Measurements from ENCODE around the gene LRP2. TPM values are rescaled to one million over a fixed set of nuclear protein-coding genes. Genes with fewer than 3 reads are reported as not detected.
A peak's percentile ranks its signal among the peaks of the same experiment; 100 is the strongest.

LRP2 gene
- total RNA-seq, 1 donor from 2014 or later, result 1.00 TPM

- Mint-ChIP-seq H3K36me3 (ENCODE audit: low read depth, unreplicated experiment) (no peaks in the 10 kb centered on the region), H3K9me3 (ENCODE audit: unreplicated experiment) (no peaks in the 10 kb centered on the region), H3K27me3 (ENCODE audit: low read depth, unreplicated experiment) (no peaks in the 10 kb centered on the region), H3K4me3 (ENCODE audit: unreplicated experiment) (no peak overlapping the region), H3K27ac (ENCODE audit: unreplicated experiment) (no peak overlapping the region), H3K4me1 (ENCODE audit: low read depth, unreplicated experiment) (no peaks in the 10 kb centered on the region)
- Histone ChIP-seq H2AFZ (ENCODE audit: low read depth, low read length) (no peak overlapping the region), H3K27me3 (ENCODE audit: insufficient read depth, low read length) (no peaks in the 10 kb centered on the region), H3K4me1 (ENCODE audit: insufficient read depth, low read length) (no peaks in the 10 kb centered on the region), H3K4me3 (ENCODE audit: insufficient read depth, low read depth, low read length) (no peak overlapping the region), H3K27ac (ENCODE audit: low read depth, low read length) (no peak overlapping the region), H3K4me2 (ENCODE audit: low read length) (no peak overlapping the region), H3K9ac (ENCODE audit: low read length) (no peak overlapping the region), H3K79me2 (ENCODE audit: insufficient read depth, low read length) (no peaks in the 10 kb centered on the region), H4K20me1 (ENCODE audit: insufficient read depth, low read length) (no peaks in the 10 kb centered on the region), H3K36me3 (ENCODE audit: insufficient read depth, low read length) (no peaks in the 10 kb centered on the region), H3K9me3 (ENCODE audit: insufficient read depth, low read depth, low read length) (no peaks in the 10 kb centered on the region)
- no peak for DNase-seq (ENCODE audit: low read depth)
- TF ChIP-seq EZH2 (IDR thresholded peaks at IDR 0.05; ENCODE audit: insufficient read depth, low read length), result no peak
- TF ChIP-seq CTCF (IDR thresholded peaks at IDR 0.05; ENCODE audit: insufficient read depth, low read depth, low read length), result no peak
- no peak for FAIRE-seq
Observed at GRCh38 chr2:169225233-169225750, 137.0 kb downstream of the LRP2 start.

DNA sequence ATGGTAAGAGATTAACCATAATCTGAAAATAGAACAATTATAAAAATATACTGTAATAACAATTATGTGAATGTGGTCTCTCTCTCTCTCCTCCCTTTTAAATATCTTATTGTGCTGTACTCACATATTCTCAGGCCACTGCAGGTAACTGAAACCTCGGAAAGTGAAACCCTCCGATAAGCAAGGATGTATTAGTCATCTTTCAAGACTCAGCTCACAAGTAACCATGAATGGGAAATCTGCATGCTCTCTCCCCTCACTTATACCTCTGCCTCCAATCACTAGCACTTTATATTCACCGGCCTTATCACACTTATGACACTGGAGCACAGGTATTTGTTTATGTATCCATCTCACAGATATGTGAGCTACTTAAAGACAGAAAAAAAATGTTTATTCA, 139.7 kb downstream of the LRP2 start:
- Histone ChIP-seq H3K79me2 (ENCODE audit: insufficient read depth, low read length) (no peaks in the 10 kb centered on the region), H4K20me1 (ENCODE audit: insufficient read depth, low read length) (no peaks in the 10 kb centered on the region), H3K4me3 (ENCODE audit: insufficient read depth, low read depth, low read length) (no peak overlapping the region), H3K9me3 (ENCODE audit: insufficient read depth, low read depth, low read length) (no peaks in the 10 kb centered on the region), H3K36me3 (ENCODE audit: insufficient read depth, low read length) (no peaks in the 10 kb centered on the region), H3K27me3 (ENCODE audit: insufficient read depth, low read length) (no peaks in the 10 kb centered on the region), H3K9ac (ENCODE audit: low read length) (no peak overlapping the region), H3K4me1 (ENCODE audit: insufficient read depth, low read length) (no peaks in the 10 kb centered on the region), H3K4me2 (ENCODE audit: low read length) (no peak overlapping the region), H2AFZ (ENCODE audit: low read depth, low read length) (no peak overlapping the region), H3K27ac (ENCODE audit: low read depth, low read length) (no peak overlapping the region)
- Mint-ChIP-seq H3K27ac (ENCODE audit: unreplicated experiment) (no peak overlapping the region), H3K9me3 (ENCODE audit: unreplicated experiment) (no peaks in the 10 kb centered on the region), H3K4me3 (ENCODE audit: unreplicated experiment) (no peak overlapping the region), H3K36me3 (ENCODE audit: low read depth, unreplicated experiment) (no peaks in the 10 kb centered on the region), H3K4me1 (ENCODE audit: low read depth, unreplicated experiment) (no peaks in the 10 kb centered on the region), H3K27me3 (ENCODE audit: low read depth, unreplicated experiment) (no peaks in the 10 kb centered on the region)
- FAIRE-seq (no peak), DNase-seq (ENCODE audit: low read depth) (no peak)
- TF ChIP-seq EZH2 (IDR thresholded peaks at IDR 0.05; ENCODE audit: insufficient read depth, low read length), result no peak

- Histone ChIP-seq H2AFZ (ENCODE audit: low read depth, low read length) (no peak overlapping the region), H3K4me2 (ENCODE audit: low read length) (no peak overlapping the region), H4K20me1 (ENCODE audit: insufficient read depth, low read length) (no peaks in the 10 kb centered on the region), H3K4me1 (ENCODE audit: insufficient read depth, low read length) (no peaks in the 10 kb centered on the region), H3K27ac (ENCODE audit: low read depth, low read length) (no peak overlapping the region), H3K79me2 (ENCODE audit: insufficient read depth, low read length) (no peaks in the 10 kb centered on the region), H3K9me3 (ENCODE audit: insufficient read depth, low read depth, low read length) (no peaks in the 10 kb centered on the region), H3K36me3 (ENCODE audit: insufficient read depth, low read length) (no peaks in the 10 kb centered on the region), H3K9ac (ENCODE audit: low read length) (no peak overlapping the region), H3K4me3 (ENCODE audit: insufficient read depth, low read depth, low read length) (no peak overlapping the region), H3K27me3 (ENCODE audit: insufficient read depth, low read length) (no peaks in the 10 kb centered on the region)
- no peaks in the 10 kb centered on the region for H3K4me1 Mint-ChIP-seq (ENCODE audit: low read depth, unreplicated experiment)
- H3K27me3 Mint-ChIP-seq (ENCODE audit: low read depth, unreplicated experiment), result no peaks in the 10 kb centered on the region
- FAIRE-seq (no peak), DNase-seq (ENCODE audit: low read depth) (peak; percentile 8)
- no peak overlapping the region for H3K4me3 Mint-ChIP-seq (ENCODE audit: unreplicated experiment)
- no peaks in the 10 kb centered on the region for H3K9me3 Mint-ChIP-seq (ENCODE audit: unreplicated experiment)
- no peak overlapping the region for H3K27ac Mint-ChIP-seq (ENCODE audit: unreplicated experiment)
- H3K36me3 Mint-ChIP-seq (ENCODE audit: low read depth, unreplicated experiment), result no peaks in the 10 kb centered on the region
- TF ChIP-seq EZH2 (IDR thresholded peaks at IDR 0.05; ENCODE audit: insufficient read depth, low read length) (no peak), CTCF (IDR thresholded peaks at IDR 0.05; ENCODE audit: insufficient read depth, low read depth, low read length) (peak; percentile 42)
Observed at GRCh38 chr2:169221745-169222369, 140.5 kb downstream of the LRP2 start.

Data from astrocyte (in vitro differentiated cells and primary cell).